Spinal cord (tissue), 10 donors: ENCODE measurements around the gene ERH. TPM values are rescaled to one million over a fixed set of nuclear protein-coding genes. Genes with fewer than 3 reads are reported as not detected.
A peak's percentile ranks its signal among the peaks of the same experiment; 100 is the strongest.
"Not testable (repeated sequence)": the region's sequence is repeated elsewhere in the genome, so short reads cannot be mapped to it uniquely, and the experiment has no call there.

ENCODE experiments used
- DNase-seq, 6 donors: peaks; one replicate each; pipeline versions ENCODE4 v3.0.0 to v3.0.0-alpha.2; 2013 to 2015; ENCODE audit warnings: low spot score in 6 of 6, low read depth in 4 of 6
- H3K27ac ChIP-seq: one replicate; pipeline ENCODE4 v1.5.1; 2013; ENCODE audit warnings: low read depth, low read length, control low read depth
- H3K27me3 ChIP-seq: one replicate; pipeline ENCODE4 v1.6.1; 2013; ENCODE audit warnings: low read length; ENCODE audit not compliant: control insufficient read depth, insufficient read depth
- H3K36me3 ChIP-seq: one replicate; pipeline ENCODE4 v1.6.1; 2013; ENCODE audit warnings: low read length; ENCODE audit not compliant: control insufficient read depth, insufficient read depth
- H3K4me1 ChIP-seq: one replicate; pipeline ENCODE4 v1.6.1; 2013; ENCODE audit warnings: low read length; ENCODE audit not compliant: control insufficient read depth, insufficient read depth
- H3K4me3 ChIP-seq: one replicate; pipeline ENCODE4 v1.5.1; 2013; ENCODE audit warnings: low read depth, low read length, control low read depth
- H3K9me3 ChIP-seq: one replicate; pipeline ENCODE4 v1.6.1; 2013; ENCODE audit warnings: low read length; ENCODE audit not compliant: control insufficient read depth, insufficient read depth
- WGBS: methylation state at CpG from one replicate; pipeline ENCODE4 v1.1.5; 2013; ENCODE audit warnings: missing lambda C conversion rate; ENCODE audit not compliant: insufficient coverage; 5-methylcytosine and 5-hydroxymethylcytosine counted together
- polyA plus RNA-seq, 2 donors: library from polyadenylated mRNA; unstranded; fragments of 120-200 nt; gene quantifications; one replicate each; pipeline ENCODE4 v1.2.1, GENCODE V29; 2013; ENCODE audit not compliant: insufficient read length in 2 of 2
- total RNA-seq, 2 donors: library from RNA; depleted of rRNA in 1 of 2; stranded (reverse); fragments of 120-200 nt in 1 of 2; fragments of >200 nt in 1 of 2; gene quantifications; one replicate each; pipeline versions ENCODE4 v1.2.3 to v1.2.4, GENCODE V29; 2013 to 2014
- donor health status: healthy.

ERH gene
- total and polyA plus RNA-seq, 4 donors = 145 to 285 (median 231) TPM

DNA sequence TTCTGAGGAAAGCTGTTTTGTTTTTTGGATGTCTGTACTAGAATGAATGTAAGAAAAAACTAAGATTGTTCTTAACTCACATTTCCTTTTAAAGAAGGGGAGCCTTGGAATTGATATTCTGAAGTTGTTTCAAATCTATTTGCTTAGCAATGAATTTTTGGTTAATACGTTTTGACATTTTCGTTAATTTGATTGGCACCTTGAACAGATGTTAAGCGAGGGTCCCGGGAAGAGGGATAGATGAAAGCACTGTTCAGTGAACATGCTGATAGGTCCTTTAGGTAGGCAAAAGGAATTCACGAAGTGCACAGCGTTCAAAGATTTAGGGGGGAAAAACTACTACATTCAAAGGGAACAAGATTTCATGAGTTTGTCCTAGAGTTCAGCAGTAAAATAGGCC lies 2.1 kb upstream of the ERH start:
- no peak overlapping the region for H3K27ac ChIP-seq
- H3K9me3 ChIP-seq = no peaks in the 10 kb centered on the region
- peaks cover 12% of the 10 kb centered on the region for H3K4me1 ChIP-seq
- WGBS = 93% methylated on average over 4 of the region's 6 CpGs
- peaks cover 5% of the 10 kb centered on the region for H3K36me3 ChIP-seq
- no peaks in the 10 kb centered on the region for H3K27me3 ChIP-seq
- H3K4me3 ChIP-seq = no peak overlapping the region
- no peak for DNase-seq

DNA sequence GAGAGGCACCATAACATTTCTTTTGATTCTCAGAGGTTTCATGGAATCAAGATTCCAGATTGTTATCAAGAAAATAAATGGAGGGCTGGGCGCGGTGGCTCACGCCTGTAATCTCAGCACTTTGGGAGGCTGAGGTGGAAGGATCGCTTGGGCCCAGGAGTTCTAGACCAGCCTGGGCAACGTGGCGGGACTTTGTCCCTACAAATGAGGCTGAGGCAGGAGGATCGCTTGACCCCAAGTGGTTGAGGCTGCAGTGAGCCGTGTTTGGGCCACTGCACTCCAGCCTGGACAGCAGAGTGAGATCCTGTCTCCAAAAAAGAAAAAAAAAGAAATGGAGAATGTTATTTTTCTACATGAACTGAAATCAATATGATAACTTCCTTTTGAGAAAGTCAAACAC lies 1.7 kb upstream of the ERH start:
- WGBS = 95% methylated on average over 7 of the region's 8 CpGs
- Histone ChIP-seq H3K27ac (no peak overlapping the region), H3K4me3 (peak overlapping the region; percentile 97), H3K4me1 (peaks cover 12% of the 10 kb centered on the region), H3K9me3 (no peaks in the 10 kb centered on the region), H3K27me3 (no peaks in the 10 kb centered on the region), H3K36me3 (peaks cover 5% of the 10 kb centered on the region)
- no peak for DNase-seq

DNA sequence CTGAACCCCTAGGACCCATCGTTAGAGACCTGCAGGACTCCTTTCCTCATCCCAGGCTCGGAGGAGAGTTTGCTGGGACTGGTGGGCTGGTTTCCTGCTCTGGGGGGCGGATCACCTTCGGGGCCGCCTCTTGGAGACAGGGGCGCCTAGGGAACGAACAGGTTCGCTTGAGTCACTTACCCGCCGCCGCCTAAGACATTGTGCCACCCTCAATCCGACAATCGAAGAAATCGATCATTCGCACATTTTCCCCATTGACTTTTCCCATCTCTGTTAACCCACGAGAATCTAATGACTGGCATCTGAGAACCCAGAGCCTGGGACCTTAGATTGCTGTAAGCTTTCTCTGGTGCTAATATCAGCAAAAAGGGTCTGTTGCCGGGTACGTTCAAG lies 715 bp upstream of the ERH start:
- Histone ChIP-seq H3K4me3 (peak overlapping the region; percentile 97), H3K9me3 (no peaks in the 10 kb centered on the region), H3K27me3 (no peaks in the 10 kb centered on the region), H3K36me3 (peaks cover 8% of the 10 kb centered on the region), H3K27ac (peak overlapping the region; percentile 89), H3K4me1 (peaks cover 12% of the 10 kb centered on the region)
- DNase-seq = no peak
- 0% methylated on average over 15 of the region's 18 CpGs for WGBS

DNA sequence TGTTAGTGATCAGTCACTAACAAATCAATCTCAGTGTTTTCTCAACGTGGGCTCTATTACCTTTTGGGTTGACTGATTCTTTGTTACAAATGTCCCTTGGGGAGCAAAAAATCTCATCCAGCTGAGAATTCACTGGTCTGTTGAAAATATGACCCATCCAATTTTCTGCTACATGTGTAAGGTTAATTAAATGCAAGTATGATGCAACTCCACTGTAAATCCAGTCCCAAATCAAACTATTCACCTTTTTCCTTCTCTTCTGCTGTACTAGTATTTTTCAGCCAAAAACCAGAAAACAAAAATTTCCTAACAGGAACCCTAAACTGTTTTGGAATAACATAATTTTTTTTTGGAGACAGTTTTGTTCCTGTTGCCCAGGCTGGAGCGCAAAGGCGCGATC lies 2.2 kb downstream of the ERH start:
- Histone ChIP-seq H3K4me3 (no peak overlapping the region), H3K9me3 (no peaks in the 10 kb centered on the region), H3K4me1 (peaks cover 10% of the 10 kb centered on the region), H3K27me3 (no peaks in the 10 kb centered on the region), H3K36me3 (peaks cover 22% of the 10 kb centered on the region), H3K27ac (no peak overlapping the region)
- no peak for DNase-seq
- 100% methylated on average over 3 of the region's 4 CpGs for WGBS

DNA sequence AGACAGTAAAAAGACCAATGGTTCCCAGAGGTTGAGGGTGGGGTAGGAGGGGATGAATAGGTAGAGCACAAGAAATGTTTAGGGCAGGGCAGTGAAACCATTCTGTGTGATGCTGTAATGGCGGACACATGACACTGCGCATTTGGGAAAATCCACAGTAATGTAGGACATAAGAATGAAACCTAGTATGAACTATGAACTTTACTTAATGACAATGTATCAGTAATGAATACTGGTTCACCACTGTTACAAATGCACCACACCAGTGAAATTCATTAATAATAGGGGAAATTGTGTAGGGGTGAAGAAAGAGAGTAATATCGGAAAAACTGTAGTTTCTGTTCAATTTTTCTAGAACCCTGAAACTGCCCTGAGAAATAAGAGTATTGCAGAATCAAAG lies 5.6 kb downstream of the ERH start:
- no peak overlapping the region for H3K4me3 ChIP-seq
- H3K27ac ChIP-seq = no peak overlapping the region
- peaks cover 4% of the 10 kb centered on the region for H3K4me1 ChIP-seq
- no peaks in the 10 kb centered on the region for H3K9me3 ChIP-seq
- H3K27me3 ChIP-seq = no peaks in the 10 kb centered on the region
- no CpG with 5 or more reads among the region's 3 CpGs for WGBS
- H3K36me3 ChIP-seq = peaks cover 35% of the 10 kb centered on the region
- DNase-seq = no peak

DNA sequence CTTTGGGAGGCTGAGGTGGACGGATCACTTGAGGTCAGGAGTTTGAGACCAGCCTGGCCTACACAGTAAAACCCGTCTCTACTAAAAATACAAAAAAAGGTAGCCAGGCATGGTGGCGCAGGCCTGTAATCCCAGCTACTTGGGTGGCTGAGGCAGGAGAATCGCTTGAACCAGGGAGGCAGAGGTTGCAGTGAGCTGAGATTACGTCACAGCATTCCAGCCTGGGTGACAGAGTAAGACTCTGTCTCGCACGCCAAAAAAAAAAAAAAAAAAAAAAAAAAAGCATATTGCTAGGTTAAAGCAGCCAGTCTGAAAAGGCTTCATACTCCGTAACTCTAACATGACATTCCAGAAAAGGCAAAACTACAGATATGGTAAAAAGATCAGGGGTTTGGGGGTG lies 6.7 kb downstream of the ERH start:
- DNase-seq, H3K27ac ChIP-seq: not testable (repeated sequence)
- WGBS = 100% methylated on average over 1 of the region's 8 CpGs

DNA sequence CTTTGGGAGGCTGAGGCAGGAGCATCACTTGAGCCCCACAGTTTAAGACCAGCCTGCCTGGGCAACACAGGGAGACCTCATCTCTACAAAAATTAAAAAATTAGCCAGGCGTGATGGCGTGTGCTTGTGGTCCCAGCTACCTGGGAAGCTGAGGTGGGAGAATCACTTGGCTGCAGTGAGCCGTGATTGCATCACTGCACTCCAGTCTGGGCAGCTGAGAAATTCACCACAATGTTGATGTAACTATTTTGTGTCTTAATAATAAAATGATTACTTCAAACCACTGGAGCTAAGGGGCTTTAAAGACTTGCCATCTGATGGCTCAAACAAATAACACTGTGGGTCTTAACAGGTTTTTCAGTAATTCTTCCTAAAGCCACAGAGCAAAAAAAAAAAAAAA lies 10.8 kb downstream of the ERH start:
- no peaks in the 10 kb centered on the region for H3K9me3 ChIP-seq
- no CpG with 5 or more reads among the region's 3 CpGs for WGBS
- DNase-seq = no peak
- peaks cover 24% of the 10 kb centered on the region for H3K36me3 ChIP-seq
- no peaks in the 10 kb centered on the region for H3K27me3 ChIP-seq
- no peak overlapping the region for H3K27ac ChIP-seq
- no peak overlapping the region for H3K4me3 ChIP-seq
- no peaks in the 10 kb centered on the region for H3K4me1 ChIP-seq

More for the DNA sequence above, 6.7 kb downstream of the ERH start:
- H3K4me3 ChIP-seq, H3K27me3 ChIP-seq, H3K4me1 ChIP-seq, H3K9me3 ChIP-seq: not testable (repeated sequence)
- peaks cover 38% of the 10 kb centered on the region for H3K36me3 ChIP-seq

DNA sequence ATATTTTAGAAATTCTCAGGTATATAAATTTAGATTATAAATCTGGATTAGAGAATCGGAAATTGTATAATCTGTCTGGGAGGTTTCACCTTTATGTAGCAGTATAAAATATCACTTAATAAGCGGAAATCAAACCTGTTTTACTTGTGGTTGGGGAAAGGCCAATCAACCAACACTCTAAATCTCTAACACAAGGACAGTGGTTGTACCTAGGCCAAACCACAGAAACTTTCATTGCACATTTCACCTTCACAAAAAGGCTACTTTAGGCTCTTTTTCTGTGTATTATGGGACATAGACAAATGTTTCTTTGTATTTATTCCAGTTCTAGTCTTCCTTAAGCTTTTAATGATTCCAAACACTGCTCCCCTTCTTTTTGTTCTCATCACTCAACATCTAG lies 19.8 kb downstream of the ERH start:
- DNase-seq = no peak
- Histone ChIP-seq H3K36me3 (peaks cover 8% of the 10 kb centered on the region), H3K4me3 (no peak overlapping the region), H3K9me3 (no peaks in the 10 kb centered on the region), H3K27ac (no peak overlapping the region), H3K27me3 (no peaks in the 10 kb centered on the region), H3K4me1 (no peaks in the 10 kb centered on the region)
- WGBS = no CpG with 5 or more reads among the region's 2 CpGs

DNA sequence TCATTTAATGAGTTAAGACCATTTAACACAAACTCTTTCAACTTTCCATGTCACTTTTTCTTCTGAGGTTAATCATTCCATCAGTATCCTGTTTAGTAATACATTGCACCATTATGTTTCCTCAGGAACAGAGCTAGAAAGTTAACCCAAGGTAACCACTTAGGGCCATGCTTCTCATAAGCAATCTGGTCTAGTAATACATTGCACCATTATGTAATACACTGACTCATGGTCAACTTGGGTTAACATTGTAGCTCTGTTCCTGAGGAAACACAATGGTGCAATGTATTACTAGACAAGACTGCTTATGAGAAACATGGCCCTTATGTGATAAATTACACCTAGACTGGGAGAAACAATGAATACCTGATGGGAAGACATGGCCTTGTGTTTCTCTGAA lies 21.7 kb downstream of the ERH start:
- Histone ChIP-seq H3K36me3 (peaks cover 2% of the 10 kb centered on the region), H3K27me3 (no peaks in the 10 kb centered on the region)
- DNase-seq = no peak

DNA sequence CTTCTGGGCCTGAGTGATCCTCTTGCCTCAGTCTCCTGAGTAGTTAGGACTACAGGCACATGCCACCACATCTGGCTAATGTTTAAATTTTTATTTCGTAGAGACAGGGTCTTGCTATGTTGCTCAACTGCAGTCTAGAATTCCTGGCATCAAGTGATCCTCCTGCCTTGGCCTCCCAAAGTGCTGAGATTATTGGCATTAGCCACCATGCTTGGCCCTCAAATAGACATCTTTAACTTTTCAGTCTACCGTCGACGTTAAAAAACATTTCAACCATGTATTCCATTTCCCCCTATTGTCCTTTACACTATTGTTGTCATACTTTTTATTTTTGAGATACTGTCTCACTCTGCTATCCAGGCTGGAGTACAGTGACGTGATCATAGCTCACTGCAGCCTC lies 22.4 kb downstream of the ERH start:
- Histone ChIP-seq H3K27me3 (no peaks in the 10 kb centered on the region), H3K4me3 (no peak overlapping the region), H3K36me3 (peaks cover 2% of the 10 kb centered on the region), H3K27ac (no peak overlapping the region), H3K4me1 (no peaks in the 10 kb centered on the region), H3K9me3 (no peaks in the 10 kb centered on the region)
- no peak for DNase-seq
- WGBS = 100% methylated on average over 2 of the region's 5 CpGs

More for the DNA sequence above, 21.7 kb downstream of the ERH start:
- Histone ChIP-seq H3K4me3 (no peak overlapping the region), H3K9me3 (no peaks in the 10 kb centered on the region), H3K27ac (no peak overlapping the region), H3K4me1 (no peaks in the 10 kb centered on the region)
